Measurements from ENCODE around the gene DKK3.

DNA sequence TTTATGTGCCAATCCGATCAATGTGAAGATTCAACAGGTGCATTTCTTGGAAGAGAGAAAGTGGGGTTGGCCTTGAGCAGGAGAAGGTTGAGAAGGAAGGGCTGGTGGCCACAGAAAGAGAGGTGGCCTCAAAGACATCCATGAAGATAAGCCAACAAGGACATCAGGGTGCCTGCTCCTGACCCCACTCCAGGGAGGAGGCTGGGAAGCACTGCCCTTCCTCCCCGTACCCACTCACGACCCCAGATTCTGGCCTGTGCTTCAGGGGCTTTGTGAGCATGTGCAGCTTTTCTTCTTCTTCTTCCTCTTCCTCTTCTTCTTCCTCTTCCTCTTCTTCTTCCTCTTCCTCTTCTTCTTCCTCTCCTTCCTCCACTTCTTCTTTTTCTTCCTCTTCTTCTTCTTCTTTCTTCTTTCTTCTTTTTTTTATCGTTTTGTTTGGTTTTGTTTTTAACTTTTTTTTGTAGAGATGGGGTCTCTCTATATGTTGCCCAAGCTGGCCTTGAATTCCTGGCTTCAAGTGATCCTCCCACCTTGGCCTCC, 30.3 kb downstream of the DKK3 start:
- no peak for TF ChIP-seq POLR2A (IDR thresholded peaks at IDR 0.05)
- TF ChIP-seq, protein P1, sequence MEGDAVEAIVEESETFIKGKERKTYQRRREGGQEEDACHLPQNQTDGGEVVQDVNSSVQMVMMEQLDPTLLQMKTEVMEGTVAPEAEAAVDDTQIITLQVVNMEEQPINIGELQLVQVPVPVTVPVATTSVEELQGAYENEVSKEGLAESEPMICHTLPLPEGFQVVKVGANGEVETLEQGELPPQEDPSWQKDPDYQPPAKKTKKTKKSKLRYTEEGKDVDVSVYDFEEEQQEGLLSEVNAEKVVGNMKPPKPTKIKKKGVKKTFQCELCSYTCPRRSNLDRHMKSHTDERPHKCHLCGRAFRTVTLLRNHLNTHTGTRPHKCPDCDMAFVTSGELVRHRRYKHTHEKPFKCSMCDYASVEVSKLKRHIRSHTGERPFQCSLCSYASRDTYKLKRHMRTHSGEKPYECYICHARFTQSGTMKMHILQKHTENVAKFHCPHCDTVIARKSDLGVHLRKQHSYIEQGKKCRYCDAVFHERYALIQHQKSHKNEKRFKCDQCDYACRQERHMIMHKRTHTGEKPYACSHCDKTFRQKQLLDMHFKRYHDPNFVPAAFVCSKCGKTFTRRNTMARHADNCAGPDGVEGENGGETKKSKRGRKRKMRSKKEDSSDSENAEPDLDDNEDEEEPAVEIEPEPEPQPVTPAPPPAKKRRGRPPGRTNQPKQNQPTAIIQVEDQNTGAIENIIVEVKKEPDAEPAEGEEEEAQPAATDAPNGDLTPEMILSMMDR (IDR thresholded peaks at IDR 0.05 in 4 of 5, conservative IDR thresholded peaks at IDR 0.05 in 1 of 5) = no peak
